A673 (cell line): ENCODE measurements around the gene SFXN2.

ENCODE experiments used
- EZH2 ChIP-seq: fragments of 200-600 bp; sonication (generic); IDR thresholded peaks from 2 replicates; pipeline ENCODE4 v1.6.1; 2017; ENCODE audit warnings: borderline replicate concordance, low read depth, mild to moderate bottlenecking, mixed read lengths, antibody characterized with exemption, low read length; ENCODE audit not compliant: poor library complexity, severe bottlenecking
- TF ChIP-seq, protein P1 (sequence below): fragments of 300-800, 200-600 bp; sonication (generic); conservative IDR thresholded peaks from 2 replicates; pipeline ENCODE4 v1.5.1; 2017; ENCODE audit warnings: low read depth, mild to moderate bottlenecking, antibody characterized with exemption, low read length, moderate library complexity, mixed read lengths

DNA sequence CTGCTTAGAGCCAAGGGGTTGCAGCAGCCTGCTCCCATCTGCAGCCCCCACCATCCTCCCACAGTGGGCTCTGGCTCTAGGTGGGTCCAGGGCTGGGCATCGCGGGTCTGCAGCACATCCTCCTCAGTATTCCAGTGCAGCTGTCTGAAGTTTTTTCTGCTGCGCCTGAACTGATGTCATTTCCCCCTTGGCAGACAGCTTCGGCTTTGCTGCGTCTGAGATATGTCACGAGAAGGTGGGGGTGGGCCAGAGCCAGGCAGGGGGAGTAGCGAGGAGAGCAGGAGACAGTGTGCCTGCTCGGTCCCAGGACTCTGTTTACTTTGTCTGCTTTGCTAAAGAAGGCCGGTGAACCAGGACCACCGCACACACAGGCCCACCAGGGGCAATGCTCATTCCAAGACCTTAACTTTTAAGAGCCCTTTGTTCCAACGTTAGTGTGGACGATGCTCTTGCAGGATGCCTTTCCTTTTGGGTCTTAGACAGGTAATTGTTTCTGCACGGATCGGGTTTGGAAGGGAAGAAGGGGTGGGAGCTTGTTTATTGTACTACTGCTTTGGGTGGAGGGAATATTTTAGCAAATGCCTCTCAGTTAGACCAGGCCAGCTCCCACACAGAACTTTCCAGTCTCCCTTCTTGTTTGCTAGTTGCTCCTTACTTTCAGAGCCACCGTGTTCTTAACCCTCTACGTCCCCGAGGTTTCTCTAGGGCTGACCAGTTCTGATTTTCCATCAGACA, 61.7 kb downstream of the SFXN2 start:
- no peak for TF ChIP-seq EZH2
- TF ChIP-seq, protein P1, sequence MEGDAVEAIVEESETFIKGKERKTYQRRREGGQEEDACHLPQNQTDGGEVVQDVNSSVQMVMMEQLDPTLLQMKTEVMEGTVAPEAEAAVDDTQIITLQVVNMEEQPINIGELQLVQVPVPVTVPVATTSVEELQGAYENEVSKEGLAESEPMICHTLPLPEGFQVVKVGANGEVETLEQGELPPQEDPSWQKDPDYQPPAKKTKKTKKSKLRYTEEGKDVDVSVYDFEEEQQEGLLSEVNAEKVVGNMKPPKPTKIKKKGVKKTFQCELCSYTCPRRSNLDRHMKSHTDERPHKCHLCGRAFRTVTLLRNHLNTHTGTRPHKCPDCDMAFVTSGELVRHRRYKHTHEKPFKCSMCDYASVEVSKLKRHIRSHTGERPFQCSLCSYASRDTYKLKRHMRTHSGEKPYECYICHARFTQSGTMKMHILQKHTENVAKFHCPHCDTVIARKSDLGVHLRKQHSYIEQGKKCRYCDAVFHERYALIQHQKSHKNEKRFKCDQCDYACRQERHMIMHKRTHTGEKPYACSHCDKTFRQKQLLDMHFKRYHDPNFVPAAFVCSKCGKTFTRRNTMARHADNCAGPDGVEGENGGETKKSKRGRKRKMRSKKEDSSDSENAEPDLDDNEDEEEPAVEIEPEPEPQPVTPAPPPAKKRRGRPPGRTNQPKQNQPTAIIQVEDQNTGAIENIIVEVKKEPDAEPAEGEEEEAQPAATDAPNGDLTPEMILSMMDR, result no peak
